Upper lobe of right lung (tissue), 1 donor: ENCODE data around the gene CDH4. TPM values are rescaled to one million over a fixed set of nuclear protein-coding genes. Genes with fewer than 3 reads are reported as not detected.

Experiments used
- ATAC-seq: fragments of 200-7000 bp; cut with Tn5 transposase; one replicate; pipeline ENCODE4 v1.9.1; 2020; ENCODE audit warnings: mild to moderate bottlenecking, moderate library complexity
- DNase-seq: peaks from one replicate; pipeline ENCODE4 v3.0.0-alpha.2; 2020
- H3K27ac ChIP-seq: fragments of 200-600 bp; one replicate; pipeline ENCODE4 v1.8.0; 2022
- H3K27me3 ChIP-seq: fragments of 200-600 bp; one replicate; pipeline ENCODE4 v1.8.0; 2022; ENCODE audit warnings: mild to moderate bottlenecking
- H3K36me3 ChIP-seq: fragments of 200-600 bp; one replicate; pipeline ENCODE4 v1.8.0; 2022
- H3K4me1 ChIP-seq: fragments of 200-600 bp; one replicate; pipeline ENCODE4 v1.8.0; 2022
- H3K4me3 ChIP-seq: fragments of 200-600 bp; one replicate; pipeline ENCODE4 v1.8.0; 2022; ENCODE audit warnings: mild to moderate bottlenecking
- H3K9me3 ChIP-seq: fragments of 200-600 bp; one replicate; pipeline ENCODE4 v1.8.0; 2022
- intact Hi-C: fragments of 100-400 bp; cut with DNase I; formaldehyde crosslinking; loops from one replicate; pipeline ENCODE4 v1.11.0; 2022
- total RNA-seq: library from RNA; stranded (reverse); fragmentation: NEBNext Ultra II Directional; extraction: Animal tissue kit (Norgen Biotek cat#: 25700); gene quantifications from one replicate; pipeline ENCODE4 v1.2.1, GENCODE V29; 2021
- TF ChIP-seq, protein P1 (sequence below): fragments of 200-600 bp; IDR thresholded peaks from one replicate; pipeline ENCODE4 v1.8.0; 2022; ENCODE audit warnings: antibody characterized with exemption
- donor health status: DM: no; HTN: yes; CAD: no; lungs with severe emphysema.

The CDH4 gene
- total RNA-seq, 1 donor from 2014 or later: 0.23 TPM

DNA sequence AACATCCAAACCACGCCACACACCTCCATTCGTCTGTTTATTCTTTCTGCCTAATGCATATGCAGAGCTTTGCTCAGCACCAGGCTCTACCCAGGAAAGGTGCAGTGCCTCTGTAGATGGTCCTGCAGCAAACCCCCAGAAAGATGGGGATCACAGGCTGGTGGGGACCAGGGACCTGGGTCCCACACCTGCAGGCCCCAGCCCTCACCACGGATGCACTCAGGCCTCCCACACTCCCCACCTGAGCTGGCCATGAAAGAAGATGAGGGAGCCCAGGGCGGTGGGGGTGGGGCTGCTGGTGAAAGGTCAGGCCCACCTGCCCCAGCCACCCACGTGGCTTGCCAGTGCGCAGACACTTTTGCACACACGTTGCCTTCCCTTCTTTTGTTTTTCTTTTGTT, 595.9 kb downstream of the CDH4 start:
- TF ChIP-seq, protein P1, sequence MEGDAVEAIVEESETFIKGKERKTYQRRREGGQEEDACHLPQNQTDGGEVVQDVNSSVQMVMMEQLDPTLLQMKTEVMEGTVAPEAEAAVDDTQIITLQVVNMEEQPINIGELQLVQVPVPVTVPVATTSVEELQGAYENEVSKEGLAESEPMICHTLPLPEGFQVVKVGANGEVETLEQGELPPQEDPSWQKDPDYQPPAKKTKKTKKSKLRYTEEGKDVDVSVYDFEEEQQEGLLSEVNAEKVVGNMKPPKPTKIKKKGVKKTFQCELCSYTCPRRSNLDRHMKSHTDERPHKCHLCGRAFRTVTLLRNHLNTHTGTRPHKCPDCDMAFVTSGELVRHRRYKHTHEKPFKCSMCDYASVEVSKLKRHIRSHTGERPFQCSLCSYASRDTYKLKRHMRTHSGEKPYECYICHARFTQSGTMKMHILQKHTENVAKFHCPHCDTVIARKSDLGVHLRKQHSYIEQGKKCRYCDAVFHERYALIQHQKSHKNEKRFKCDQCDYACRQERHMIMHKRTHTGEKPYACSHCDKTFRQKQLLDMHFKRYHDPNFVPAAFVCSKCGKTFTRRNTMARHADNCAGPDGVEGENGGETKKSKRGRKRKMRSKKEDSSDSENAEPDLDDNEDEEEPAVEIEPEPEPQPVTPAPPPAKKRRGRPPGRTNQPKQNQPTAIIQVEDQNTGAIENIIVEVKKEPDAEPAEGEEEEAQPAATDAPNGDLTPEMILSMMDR: no peak
- ATAC-seq (no peak), DNase-seq (no peak)
- no peaks in the 10 kb centered on the region for H3K4me1 ChIP-seq
- no peak overlapping the region for H3K4me3 ChIP-seq
- H3K27me3 ChIP-seq: peaks cover 16% of the 10 kb centered on the region
- H3K36me3 ChIP-seq: no peaks in the 10 kb centered on the region
- no peak overlapping the region for H3K27ac ChIP-seq
- intact Hi-C loops: no loop called here
- no peaks in the 10 kb centered on the region for H3K9me3 ChIP-seq

DNA sequence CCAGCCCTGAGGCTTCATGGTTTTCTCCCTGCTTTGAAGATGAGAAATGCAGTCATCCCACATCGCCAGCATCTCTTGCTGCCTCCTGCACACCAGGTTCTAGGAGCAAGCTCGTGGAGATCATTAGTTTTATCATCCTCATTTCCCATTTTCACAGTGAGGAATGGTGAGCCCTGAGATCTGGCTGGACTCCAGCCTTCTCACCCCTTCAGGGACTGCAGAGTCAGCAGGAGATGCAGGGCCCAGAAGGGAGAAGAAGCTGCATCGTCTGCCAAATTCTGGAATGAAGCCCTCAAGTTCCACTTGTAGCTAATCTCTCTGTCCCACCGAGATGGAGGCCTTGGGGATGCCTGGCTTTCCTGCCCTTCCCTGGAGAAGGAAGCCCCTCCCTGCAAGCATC, 596.8 kb downstream of the CDH4 start:
- Histone ChIP-seq H3K9me3 (no peaks in the 10 kb centered on the region), H3K4me1 (no peaks in the 10 kb centered on the region), H3K27me3 (peaks cover 16% of the 10 kb centered on the region), H3K4me3 (no peak overlapping the region), H3K36me3 (no peaks in the 10 kb centered on the region), H3K27ac (no peak overlapping the region)
- ATAC-seq (no peak), DNase-seq (no peak)
- TF ChIP-seq, protein P1: no peak
- intact Hi-C loops: no loop called here

DNA sequence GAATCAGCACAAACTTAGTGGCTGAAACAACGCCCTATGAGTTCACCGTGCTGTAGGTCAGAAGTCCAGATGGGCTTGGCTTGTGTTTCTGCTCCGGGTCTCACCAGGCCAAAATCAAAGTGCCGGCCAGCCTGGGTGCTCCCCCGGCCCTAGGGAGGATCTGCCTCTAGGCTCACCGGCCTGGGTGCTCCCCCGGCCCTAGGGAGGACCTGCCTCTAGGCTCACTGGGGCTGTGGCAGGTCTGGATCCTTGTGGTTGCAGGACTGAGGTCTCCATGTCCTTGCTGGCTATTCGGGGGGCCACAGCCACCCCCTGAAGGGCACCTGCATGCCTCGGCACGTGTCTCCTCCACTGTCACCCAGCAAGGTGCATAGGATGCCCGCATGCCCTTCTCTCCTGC, 597.3 kb downstream of the CDH4 start:
- Histone ChIP-seq H3K27ac (no peak overlapping the region), H3K9me3 (no peaks in the 10 kb centered on the region), H3K4me3 (no peak overlapping the region), H3K27me3 (peaks cover 16% of the 10 kb centered on the region), H3K4me1 (no peaks in the 10 kb centered on the region), H3K36me3 (no peaks in the 10 kb centered on the region)
- ATAC-seq (no peak), DNase-seq (no peak)
- TF ChIP-seq, protein P1: no peak
- intact Hi-C loops: no loop called here

DNA sequence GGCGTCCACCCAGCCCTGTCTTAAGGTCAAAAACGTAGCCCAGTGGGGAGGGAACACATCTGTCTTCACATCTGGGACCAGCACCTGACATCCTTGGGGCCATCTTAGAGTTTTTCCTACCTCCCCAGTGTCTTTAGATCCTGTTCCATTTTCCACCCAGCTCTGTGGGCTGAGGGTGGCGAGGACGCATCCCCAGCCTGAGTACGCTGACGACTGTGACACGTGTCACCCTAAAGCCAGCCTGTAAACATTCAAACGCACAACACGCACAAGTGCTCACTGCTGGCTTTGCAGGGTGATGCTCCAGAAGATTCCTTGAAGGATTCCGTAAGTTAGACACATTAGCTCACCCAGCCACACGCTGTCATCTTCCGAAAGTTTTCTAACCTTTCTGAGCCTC, 597.8 kb downstream of the CDH4 start:
- Histone ChIP-seq H3K27ac (no peak overlapping the region), H3K4me1 (no peaks in the 10 kb centered on the region), H3K36me3 (no peaks in the 10 kb centered on the region), H3K9me3 (no peaks in the 10 kb centered on the region), H3K4me3 (no peak overlapping the region), H3K27me3 (peaks cover 16% of the 10 kb centered on the region)
- no peak for DNase-seq
- TF ChIP-seq, protein P1: no peak
- ATAC-seq: no peak
- intact Hi-C loops: no loop called here

DNA sequence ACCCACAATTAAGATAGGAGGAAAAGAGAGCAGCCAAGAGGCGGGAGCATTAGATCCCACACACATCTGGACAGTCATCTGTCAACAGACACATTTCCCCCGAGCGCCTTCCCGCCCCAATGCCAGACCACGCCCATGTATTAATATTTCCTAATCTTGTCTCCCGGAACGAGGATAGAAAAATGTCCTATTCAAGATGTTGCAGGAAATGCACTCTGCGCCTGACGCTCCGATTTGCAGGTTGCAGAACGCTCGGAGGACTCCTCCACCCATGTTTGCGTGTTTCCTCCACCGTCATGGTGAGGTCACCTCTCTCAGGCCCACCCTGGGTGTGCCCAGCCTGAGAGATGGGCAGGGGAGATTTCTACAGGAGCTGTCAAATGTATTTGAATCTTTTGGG, 598.4 kb downstream of the CDH4 start:
- TF ChIP-seq, protein P1: no peak
- intact Hi-C loops: no loop called here
- Histone ChIP-seq H3K4me1 (no peaks in the 10 kb centered on the region), H3K4me3 (no peak overlapping the region), H3K27ac (no peak overlapping the region), H3K36me3 (no peaks in the 10 kb centered on the region), H3K9me3 (no peaks in the 10 kb centered on the region), H3K27me3 (peaks cover 15% of the 10 kb centered on the region)
- DNase-seq (no peak), ATAC-seq (no peak)
